Activated T-helper 1 cell treated with anti-CD3 and anti-CD28 coated beads, Interleukin-12 subunit alpha, Interleukin-12 subunit beta, Interleukin-2, Interleukin-4 antibody, amounts not matched to agents 30 ng/mL and 10 ng/mL and 1 ng/mL, durations not matched to agents 14 hours and 24 hours and 36 hours (primary cell): ENCODE measurements around the gene WDR73. TPM values are rescaled to one million over a fixed set of nuclear protein-coding genes. Genes with fewer than 3 reads are reported as not detected.

Source experiments
- DNase-seq: peaks from one replicate; pipeline ENCODE4 v3.0.0; 2021; ENCODE audit warnings: low spot score
- H3K27ac Mint-ChIP-seq: one replicate; pipeline ENCODE4 v1.8.0; 2021; ENCODE audit warnings: mild to moderate bottlenecking, mixed read lengths
- H3K27me3 Mint-ChIP-seq: one replicate; pipeline ENCODE4 v1.8.0; 2022; ENCODE audit warnings: mild to moderate bottlenecking, moderate library complexity, mixed read lengths; ENCODE audit not compliant: insufficient read depth
- H3K36me3 Mint-ChIP-seq: one replicate; pipeline ENCODE4 v1.8.0; 2021; ENCODE audit warnings: low read depth, mixed read lengths
- H3K4me1 Mint-ChIP-seq: one replicate; pipeline ENCODE4 v1.8.0; 2021; ENCODE audit warnings: low read depth, mixed read lengths
- H3K4me3 Mint-ChIP-seq: one replicate; pipeline ENCODE4 v1.8.0; 2021; ENCODE audit warnings: mild to moderate bottlenecking, moderate library complexity, mixed read lengths
- H3K9me3 Mint-ChIP-seq: one replicate; pipeline ENCODE4 v1.8.0; 2021; ENCODE audit warnings: mixed read lengths
- intact Hi-C: fragments of 100-400 bp; cut with micrococcal nuclease; formaldehyde crosslinking; loops from one replicate; pipeline ENCODE4 v1.15.1; 2024
- total RNA-seq: library from RNA; stranded (reverse); gene quantifications from 2 replicates; pipeline ENCODE4 v1.2.3, GENCODE V29; 2022

WDR73 gene
- total RNA-seq, 1 donor from 2014 or later, result 33.5 TPM

DNA sequence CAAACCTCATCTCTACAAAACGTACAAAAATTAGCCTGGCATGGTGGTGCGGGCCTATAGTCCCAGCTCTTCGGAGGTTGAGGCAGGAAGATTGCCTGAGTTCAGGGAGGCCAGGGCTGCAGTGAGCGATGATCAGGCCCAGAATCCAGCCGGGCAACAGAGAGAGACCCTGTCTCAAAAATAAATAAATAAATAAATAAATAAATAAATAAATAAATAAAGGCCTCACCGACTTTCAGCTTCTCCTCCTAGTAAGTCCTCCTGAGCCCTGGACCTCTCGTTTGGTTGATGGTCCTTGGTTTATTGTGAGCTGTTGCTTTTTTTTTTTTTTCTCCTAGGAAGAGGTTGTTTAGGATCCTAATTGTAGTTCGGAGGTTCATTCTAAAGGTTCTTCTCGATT, 25.1 kb downstream of the WDR73 start:
- intact Hi-C loops, result no loop called here
- Mint-ChIP-seq H3K36me3 (peaks cover 4% of the 10 kb centered on the region), H3K4me1 (peaks cover 26% of the 10 kb centered on the region), H3K27me3 (no peaks in the 10 kb centered on the region), H3K9me3 (peaks cover 7% of the 10 kb centered on the region), H3K4me3 (no peak overlapping the region), H3K27ac (no peak overlapping the region)
- no peak for DNase-seq

DNA sequence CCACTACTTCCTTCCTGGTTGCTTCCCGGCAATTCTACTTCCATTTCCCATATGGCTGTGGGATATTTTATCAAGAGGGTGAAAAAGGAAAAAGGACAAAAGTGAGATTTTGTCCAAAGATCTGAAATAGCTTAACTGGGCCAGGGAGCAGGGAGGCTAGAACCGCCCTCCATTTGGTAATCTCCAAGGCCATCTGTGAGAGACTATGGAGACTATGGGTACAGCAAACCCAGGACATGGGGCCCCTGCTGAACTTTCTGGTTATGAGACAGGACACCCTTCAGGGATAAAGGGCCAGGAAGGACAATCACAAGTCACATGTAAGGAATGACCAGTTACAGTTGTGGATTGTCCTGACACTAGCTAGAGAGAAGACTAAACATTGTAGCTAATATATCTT, 29.0 kb downstream of the WDR73 start:
- intact Hi-C loops, result no loop called here
- Mint-ChIP-seq H3K27ac (no peak overlapping the region), H3K4me3 (no peak overlapping the region), H3K27me3 (no peaks in the 10 kb centered on the region), H3K4me1 (peaks cover 2% of the 10 kb centered on the region), H3K9me3 (peaks cover 36% of the 10 kb centered on the region), H3K36me3 (peaks cover 23% of the 10 kb centered on the region)
- DNase-seq, result no peak

DNA sequence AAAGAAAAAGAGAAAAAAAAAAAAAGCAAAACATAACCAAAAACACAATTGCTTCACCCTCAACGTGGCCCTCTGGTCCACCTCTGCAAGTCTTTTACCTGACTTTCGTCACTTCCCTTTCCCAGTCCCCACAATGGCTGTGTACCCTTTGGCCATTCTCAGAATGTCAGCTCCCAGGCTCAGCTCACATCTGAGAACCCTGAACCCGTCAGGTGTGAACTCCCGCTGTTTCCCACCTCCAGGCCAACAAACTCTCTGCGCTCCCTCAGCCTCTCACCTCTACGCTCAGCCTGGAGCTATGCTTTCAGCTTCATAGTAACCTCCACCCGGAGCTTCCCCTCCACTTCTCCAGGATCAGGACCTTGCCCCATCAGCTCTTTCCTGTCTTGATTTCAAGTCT, 29.7 kb downstream of the WDR73 start:
- Mint-ChIP-seq H3K4me1 (no peaks in the 10 kb centered on the region), H3K9me3 (peaks cover 41% of the 10 kb centered on the region), H3K27ac (no peak overlapping the region), H3K4me3 (no peak overlapping the region), H3K36me3 (peaks cover 25% of the 10 kb centered on the region), H3K27me3 (no peaks in the 10 kb centered on the region)
- intact Hi-C loops, result no loop called here
- no peak for DNase-seq

DNA sequence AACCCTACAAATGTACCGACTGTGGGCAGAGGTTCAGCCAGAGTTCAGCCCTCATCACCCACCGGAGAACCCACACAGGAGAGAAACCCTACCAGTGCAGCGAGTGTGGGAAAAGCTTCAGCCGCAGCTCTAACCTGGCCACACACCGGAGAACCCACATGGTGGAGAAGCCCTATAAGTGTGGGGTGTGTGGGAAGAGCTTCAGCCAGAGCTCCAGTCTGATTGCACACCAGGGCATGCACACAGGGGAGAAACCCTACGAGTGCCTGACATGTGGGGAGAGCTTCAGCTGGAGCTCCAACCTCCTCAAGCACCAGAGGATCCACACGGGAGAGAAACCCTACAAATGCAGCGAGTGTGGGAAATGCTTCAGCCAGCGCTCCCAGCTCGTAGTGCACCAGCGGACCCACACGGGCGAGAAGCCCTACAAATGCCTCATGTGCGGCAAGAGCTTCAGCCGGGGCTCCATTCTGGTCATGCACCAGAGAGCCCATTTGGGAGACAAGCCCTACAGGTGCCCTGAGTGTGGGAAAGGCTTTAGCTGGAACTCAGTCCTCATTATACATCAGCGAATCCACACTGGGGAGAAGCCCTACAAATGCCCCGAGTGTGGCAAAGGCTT, 32.6 kb downstream of the WDR73 start:
- Mint-ChIP-seq H3K27ac (no peak overlapping the region), H3K9me3 (peaks cover 46% of the 10 kb centered on the region), H3K4me1 (no peaks in the 10 kb centered on the region), H3K4me3 (no peak overlapping the region), H3K36me3 (peaks cover 25% of the 10 kb centered on the region), H3K27me3 (no peaks in the 10 kb centered on the region)
- intact Hi-C loops, result no loop called here
- DNase-seq, result no peak

DNA sequence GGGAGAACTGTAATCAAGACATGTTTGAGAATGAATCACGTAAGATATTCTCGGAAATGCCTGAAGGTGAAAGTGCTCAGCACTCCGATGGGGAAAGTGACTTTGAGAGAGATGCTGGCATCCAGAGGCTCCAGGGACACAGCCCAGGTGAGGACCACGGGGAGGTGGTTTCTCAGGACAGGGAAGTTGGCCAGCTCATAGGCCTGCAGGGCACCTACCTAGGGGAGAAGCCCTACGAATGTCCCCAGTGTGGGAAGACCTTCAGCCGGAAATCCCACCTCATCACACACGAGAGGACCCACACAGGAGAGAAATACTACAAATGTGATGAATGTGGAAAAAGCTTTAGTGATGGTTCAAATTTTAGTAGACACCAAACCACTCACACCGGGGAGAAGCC, 33.5 kb downstream of the WDR73 start:
- H3K4me3 Mint-ChIP-seq, result no peak overlapping the region
- no peak for DNase-seq
- intact Hi-C loops, result no loop called here

DNA sequence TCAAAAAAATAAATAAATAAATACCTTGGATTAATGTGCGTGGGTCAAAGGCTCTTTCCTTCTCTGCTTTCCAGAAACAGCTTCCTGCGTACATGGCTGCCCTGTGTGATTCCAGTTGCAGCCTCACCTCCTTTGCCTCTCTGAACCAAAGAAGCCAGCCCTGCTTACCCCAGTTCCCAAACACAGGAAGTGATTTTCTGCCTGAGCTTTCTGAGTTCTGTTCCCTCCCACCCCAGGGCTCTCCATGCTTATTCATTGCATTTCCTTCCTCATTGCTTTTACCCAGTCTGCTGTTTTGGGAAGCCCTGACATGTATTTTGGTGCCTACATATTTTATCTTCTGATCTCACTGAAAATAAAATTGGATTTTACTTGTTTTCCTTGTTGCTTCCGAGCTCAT, 37.8 kb downstream of the WDR73 start:
- intact Hi-C loops, result no loop called here
- H3K27me3 Mint-ChIP-seq, result no peaks in the 10 kb centered on the region
- no peak overlapping the region for H3K27ac Mint-ChIP-seq
- H3K9me3 Mint-ChIP-seq, result peaks cover 22% of the 10 kb centered on the region
- no peak overlapping the region for H3K4me3 Mint-ChIP-seq
- DNase-seq, result no peak
- peaks cover 13% of the 10 kb centered on the region for H3K36me3 Mint-ChIP-seq
- no peaks in the 10 kb centered on the region for H3K4me1 Mint-ChIP-seq

More for the DNA sequence above, 33.5 kb downstream of the WDR73 start:
- Mint-ChIP-seq H3K36me3 (peaks cover 25% of the 10 kb centered on the region), H3K9me3 (peaks cover 46% of the 10 kb centered on the region), H3K27me3 (no peaks in the 10 kb centered on the region), H3K27ac (no peak overlapping the region), H3K4me1 (no peaks in the 10 kb centered on the region)

DNA sequence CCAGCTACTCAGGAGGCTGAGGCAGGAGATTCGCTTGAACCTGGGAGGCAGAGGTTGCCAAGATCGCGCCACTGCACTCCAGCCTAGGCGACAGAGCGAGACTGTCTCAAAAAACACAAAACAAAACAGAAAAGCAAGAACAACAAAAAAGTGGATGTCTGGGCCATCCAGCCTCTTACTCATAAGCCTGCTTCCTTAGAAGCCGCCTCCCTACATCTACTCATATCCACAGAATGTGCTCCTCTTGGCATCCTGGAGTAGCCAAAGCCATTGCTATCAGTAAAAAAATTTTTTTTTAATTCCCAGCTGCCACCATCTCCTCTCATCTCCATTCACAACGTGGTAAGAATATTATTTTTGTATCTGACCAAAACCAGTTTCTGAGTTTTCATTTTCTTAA, 42.5 kb downstream of the WDR73 start:
- Mint-ChIP-seq H3K27ac (no peak overlapping the region), H3K27me3 (no peaks in the 10 kb centered on the region), H3K9me3 (no peaks in the 10 kb centered on the region), H3K4me1 (no peaks in the 10 kb centered on the region), H3K4me3 (no peak overlapping the region), H3K36me3 (peaks cover 5% of the 10 kb centered on the region)
- intact Hi-C loops, result no loop called here
- DNase-seq, result no peak

DNA sequence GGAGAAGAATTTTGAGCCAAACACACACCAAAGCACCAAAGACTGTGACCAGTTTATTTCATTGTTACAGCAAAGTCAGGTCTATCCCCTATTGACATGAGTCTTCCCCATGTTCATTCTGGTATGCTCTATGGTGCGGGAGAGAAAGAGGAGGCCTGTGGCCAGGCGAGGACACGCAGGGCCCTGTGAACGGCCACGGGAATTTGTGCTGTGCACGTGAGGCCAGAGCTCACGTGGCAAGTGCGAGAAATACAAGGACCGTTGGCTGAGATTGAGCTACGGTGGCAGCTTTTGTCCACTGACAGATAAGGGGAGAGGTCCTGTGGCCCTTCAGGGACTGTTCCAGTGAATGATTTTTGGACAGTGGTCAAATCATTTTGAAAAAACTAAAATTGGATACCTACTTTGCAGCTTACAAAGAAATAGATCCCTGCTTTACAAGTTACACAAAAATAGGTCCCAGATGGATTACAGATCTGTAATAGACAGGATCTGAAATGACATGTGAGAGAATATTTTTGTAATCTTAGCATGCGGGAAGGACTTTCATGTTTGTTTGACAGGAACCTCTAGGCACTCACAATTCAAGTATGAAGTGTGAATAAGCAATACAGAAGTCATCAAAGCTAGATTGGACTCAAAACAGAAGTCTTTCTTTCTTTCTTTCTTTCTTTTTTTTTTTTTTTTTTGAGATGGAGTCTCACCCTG, 44.1 kb downstream of the WDR73 start:
- H3K9me3 Mint-ChIP-seq, result no peaks in the 10 kb centered on the region
- H3K27ac Mint-ChIP-seq, result no peak overlapping the region
- no peak overlapping the region for H3K4me3 Mint-ChIP-seq
- peaks cover 12% of the 10 kb centered on the region for H3K36me3 Mint-ChIP-seq
- intact Hi-C loops, result no loop called here
- no peaks in the 10 kb centered on the region for H3K27me3 Mint-ChIP-seq
- peaks cover 11% of the 10 kb centered on the region for H3K4me1 Mint-ChIP-seq
- DNase-seq, result no peak

DNA sequence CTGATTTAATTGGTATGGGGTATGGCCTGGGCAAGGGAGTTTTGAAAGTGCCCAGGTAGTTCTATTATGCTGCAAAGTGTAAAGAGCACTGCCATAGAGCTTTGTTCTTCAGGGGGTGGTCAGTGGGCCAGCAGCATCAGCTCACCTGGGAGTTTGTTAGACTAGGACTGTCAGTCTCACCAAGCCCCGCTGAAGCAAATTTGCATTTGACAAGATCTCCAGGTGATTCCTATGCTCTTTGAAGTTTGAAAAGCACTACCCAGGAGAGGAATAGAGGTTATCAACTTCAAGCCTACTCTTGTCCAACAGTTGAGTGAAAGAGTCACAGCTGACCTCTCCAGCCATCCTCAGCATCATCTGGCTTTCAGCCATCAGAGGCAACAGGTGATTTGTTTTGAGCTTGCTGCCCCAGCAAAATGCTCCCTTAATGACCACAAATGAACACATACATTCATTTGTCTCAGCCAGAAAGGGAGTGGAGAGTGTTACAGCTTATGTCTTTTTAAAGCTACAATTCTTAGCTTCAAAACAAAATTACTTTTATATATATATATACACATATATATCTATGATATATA, 45.3 kb downstream of the WDR73 start:
- Mint-ChIP-seq H3K27ac (no peak overlapping the region), H3K4me1 (peaks cover 18% of the 10 kb centered on the region), H3K4me3 (no peak overlapping the region), H3K9me3 (no peaks in the 10 kb centered on the region), H3K36me3 (peaks cover 17% of the 10 kb centered on the region), H3K27me3 (no peaks in the 10 kb centered on the region)
- no peak for DNase-seq
- intact Hi-C loops, result no loop called here

DNA sequence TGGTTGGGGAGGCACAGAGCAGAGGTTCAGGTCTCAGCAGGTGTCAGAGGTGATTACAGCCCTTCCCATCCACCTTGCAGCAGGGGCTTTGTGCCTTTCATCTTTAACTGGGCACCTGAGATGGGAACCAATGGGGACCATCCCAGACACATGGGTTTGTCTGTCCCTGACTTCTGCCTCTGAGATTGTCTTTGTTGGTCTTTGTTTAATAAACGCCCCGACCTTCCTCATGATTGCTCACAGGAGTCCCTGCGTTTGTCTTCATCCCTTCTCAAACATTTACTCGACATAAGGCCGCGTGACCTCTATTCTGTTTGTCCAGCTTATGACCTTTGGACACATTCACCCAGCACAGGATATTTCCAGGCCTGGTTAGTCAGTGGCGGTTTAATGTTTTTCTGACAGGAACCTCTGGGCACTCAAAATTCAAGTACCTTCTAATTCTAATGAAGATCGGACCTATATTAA, 47.4 kb downstream of the WDR73 start:
- Mint-ChIP-seq H3K4me1 (peaks cover 26% of the 10 kb centered on the region), H3K4me3 (no peak overlapping the region), H3K36me3 (peaks cover 20% of the 10 kb centered on the region), H3K9me3 (no peaks in the 10 kb centered on the region), H3K27ac (no peak overlapping the region), H3K27me3 (no peaks in the 10 kb centered on the region)
- intact Hi-C loops, result no loop called here
- DNase-seq, result no peak

DNA sequence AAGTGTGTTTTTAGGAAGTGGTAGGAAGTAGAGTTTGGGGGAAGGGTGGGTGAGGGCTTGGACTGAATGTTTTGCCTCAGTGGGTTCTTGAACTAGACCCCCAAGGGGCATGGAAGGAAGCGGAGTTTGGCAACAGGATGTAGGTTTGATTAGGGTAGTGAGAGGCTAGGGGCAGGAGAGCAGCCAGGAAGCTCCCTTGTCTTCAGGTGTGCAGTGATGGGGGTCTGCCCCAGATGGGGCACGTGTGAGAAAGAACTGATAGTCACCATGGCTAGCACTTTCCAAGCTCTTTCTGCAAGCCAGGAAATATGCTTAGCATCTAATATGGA, 48.6 kb downstream of the WDR73 start:
- Mint-ChIP-seq H3K4me3 (no peak overlapping the region), H3K27me3 (no peaks in the 10 kb centered on the region), H3K27ac (no peak overlapping the region), H3K9me3 (no peaks in the 10 kb centered on the region), H3K4me1 (peaks cover 30% of the 10 kb centered on the region), H3K36me3 (peaks cover 20% of the 10 kb centered on the region)
- intact Hi-C loops, result no loop called here
- no peak for DNase-seq

DNA sequence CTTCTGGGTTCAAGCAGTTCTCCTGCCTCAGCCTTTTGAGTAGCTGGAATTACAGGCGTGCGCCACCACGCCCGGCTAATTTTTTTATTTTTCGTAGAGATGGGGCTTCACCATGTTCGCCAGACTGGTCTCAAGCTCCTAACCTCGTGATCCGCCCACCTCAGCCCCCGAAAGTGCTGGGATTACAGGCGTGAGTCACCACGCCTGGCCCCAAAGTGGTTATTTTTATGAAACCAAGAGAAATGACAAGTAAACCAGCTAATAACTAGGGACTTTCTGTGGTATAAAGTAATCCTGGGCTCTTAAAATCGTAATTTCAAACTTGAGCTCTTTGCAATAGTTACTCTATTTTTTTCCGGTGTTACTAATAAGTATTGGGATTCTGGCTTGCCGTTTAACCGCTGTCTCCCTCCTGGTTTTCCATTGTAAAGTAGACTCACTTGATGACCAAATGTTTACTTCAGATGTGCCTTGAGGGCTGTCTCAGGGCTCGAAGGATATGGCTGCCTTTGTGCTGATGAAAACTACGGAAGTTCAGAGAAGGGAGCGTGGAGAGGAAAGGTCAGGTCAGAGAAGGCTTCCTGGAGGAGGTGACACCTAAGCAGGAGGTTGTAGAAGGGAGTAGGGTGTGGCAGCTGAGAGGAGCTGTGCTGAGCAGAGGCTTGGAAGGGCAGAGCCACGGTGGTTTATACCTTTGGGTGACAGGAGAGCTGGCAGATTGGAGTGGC, 49.1 kb downstream of the WDR73 start:
- Mint-ChIP-seq H3K4me3 (no peak overlapping the region), H3K27ac (no peak overlapping the region), H3K9me3 (no peaks in the 10 kb centered on the region), H3K36me3 (peaks cover 20% of the 10 kb centered on the region), H3K27me3 (no peaks in the 10 kb centered on the region), H3K4me1 (peaks cover 34% of the 10 kb centered on the region)
- intact Hi-C loops, result no loop called here
- no peak for DNase-seq
